Measurements from ENCODE around the gene POLR2L.

The POLR2L gene

GRCh38 chr11:870127-870413 lies 27.7 kb upstream of the POLR2L start (continued):
- TF ChIP-seq POU6F1 (CRISPR knock-in tag; IDR thresholded peaks at IDR 0.05; ENCODE audit: borderline replicate concordance, low read depth) (no peak), TCF4 (CRISPR knock-in tag; IDR thresholded peaks at IDR 0.05; ENCODE audit: borderline replicate concordance) (no peak), ZNF70 (CRISPR knock-in tag; IDR thresholded peaks at IDR 0.05) (no peak), TOX (CRISPR knock-in tag; IDR thresholded peaks at IDR 0.05; ENCODE audit: borderline replicate concordance) (no peak), PPARA (CRISPR knock-in tag; IDR thresholded peaks at IDR 0.05; ENCODE audit: borderline replicate concordance) (no peak)

GRCh38 chr11:869399-870126 lies 27.2 kb upstream of the POLR2L start:
- TF ChIP-seq ESRRG (CRISPR knock-in tag; IDR thresholded peaks at IDR 0.05) (no peak), CREB5 (CRISPR knock-in tag; IDR thresholded peaks at IDR 0.05; ENCODE audit: low read depth) (no peak), ISL1 (CRISPR knock-in tag; IDR thresholded peaks at IDR 0.05) (no peak), TOX (CRISPR knock-in tag; IDR thresholded peaks at IDR 0.05; ENCODE audit: borderline replicate concordance) (no peak), ZFP30 (CRISPR knock-in tag; IDR thresholded peaks at IDR 0.05) (no peak), BACH2 (CRISPR knock-in tag; IDR thresholded peaks at IDR 0.05; ENCODE audit: borderline replicate concordance) (no peak), ZC3H10 (CRISPR knock-in tag; IDR thresholded peaks at IDR 0.05) (no peak), CSDC2 (CRISPR knock-in tag; IDR thresholded peaks at IDR 0.05) (no peak), ZNF565 (CRISPR knock-in tag; conservative IDR thresholded peaks at IDR 0.05; ENCODE audit: low read depth) (no peak), ZFP3 (CRISPR knock-in tag; IDR thresholded peaks at IDR 0.05) (no peak), TCF4 (CRISPR knock-in tag; IDR thresholded peaks at IDR 0.05; ENCODE audit: borderline replicate concordance) (no peak), CSRNP3 (CRISPR knock-in tag; IDR thresholded peaks at IDR 0.05) (no peak), GLIS3 (CRISPR knock-in tag; IDR thresholded peaks at IDR 0.05) (no peak), ZNF70 (CRISPR knock-in tag; IDR thresholded peaks at IDR 0.05) (no peak)
- TF ChIP-seq, protein P1, sequence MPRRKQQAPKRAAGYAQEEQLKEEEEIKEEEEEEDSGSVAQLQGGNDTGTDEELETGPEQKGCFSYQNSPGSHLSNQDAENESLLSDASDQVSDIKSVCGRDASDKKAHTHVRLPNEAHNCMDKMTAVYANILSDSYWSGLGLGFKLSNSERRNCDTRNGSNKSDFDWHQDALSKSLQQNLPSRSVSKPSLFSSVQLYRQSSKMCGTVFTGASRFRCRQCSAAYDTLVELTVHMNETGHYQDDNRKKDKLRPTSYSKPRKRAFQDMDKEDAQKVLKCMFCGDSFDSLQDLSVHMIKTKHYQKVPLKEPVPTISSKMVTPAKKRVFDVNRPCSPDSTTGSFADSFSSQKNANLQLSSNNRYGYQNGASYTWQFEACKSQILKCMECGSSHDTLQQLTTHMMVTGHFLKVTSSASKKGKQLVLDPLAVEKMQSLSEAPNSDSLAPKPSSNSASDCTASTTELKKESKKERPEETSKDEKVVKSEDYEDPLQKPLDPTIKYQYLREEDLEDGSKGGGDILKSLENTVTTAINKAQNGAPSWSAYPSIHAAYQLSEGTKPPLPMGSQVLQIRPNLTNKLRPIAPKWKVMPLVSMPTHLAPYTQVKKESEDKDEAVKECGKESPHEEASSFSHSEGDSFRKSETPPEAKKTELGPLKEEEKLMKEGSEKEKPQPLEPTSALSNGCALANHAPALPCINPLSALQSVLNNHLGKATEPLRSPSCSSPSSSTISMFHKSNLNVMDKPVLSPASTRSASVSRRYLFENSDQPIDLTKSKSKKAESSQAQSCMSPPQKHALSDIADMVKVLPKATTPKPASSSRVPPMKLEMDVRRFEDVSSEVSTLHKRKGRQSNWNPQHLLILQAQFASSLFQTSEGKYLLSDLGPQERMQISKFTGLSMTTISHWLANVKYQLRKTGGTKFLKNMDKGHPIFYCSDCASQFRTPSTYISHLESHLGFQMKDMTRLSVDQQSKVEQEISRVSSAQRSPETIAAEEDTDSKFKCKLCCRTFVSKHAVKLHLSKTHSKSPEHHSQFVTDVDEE (CRISPR knock-in tag; IDR thresholded peaks at IDR 0.05): no peak
- ATAC-seq: no peak; the same call in 1 of the 3 replicates

GRCh38 chr11:868802-869201 lies 26.5 kb upstream of the POLR2L start:
- TF ChIP-seq ESRRG (CRISPR knock-in tag; IDR thresholded peaks at IDR 0.05) (no peak), OSR1 (CRISPR knock-in tag; IDR thresholded peaks at IDR 0.05) (no peak), ISL1 (CRISPR knock-in tag; IDR thresholded peaks at IDR 0.05) (no peak), BACH2 (CRISPR knock-in tag; IDR thresholded peaks at IDR 0.05; ENCODE audit: borderline replicate concordance) (no peak), POU6F1 (CRISPR knock-in tag; IDR thresholded peaks at IDR 0.05; ENCODE audit: borderline replicate concordance, low read depth) (no peak), GLIS3 (CRISPR knock-in tag; IDR thresholded peaks at IDR 0.05) (no peak), CREB5 (CRISPR knock-in tag; IDR thresholded peaks at IDR 0.05; ENCODE audit: low read depth) (no peak), ZFP30 (CRISPR knock-in tag; IDR thresholded peaks at IDR 0.05) (no peak), ZNF8 (CRISPR knock-in tag; IDR thresholded peaks at IDR 0.05) (no peak), TCF4 (CRISPR knock-in tag; IDR thresholded peaks at IDR 0.05; ENCODE audit: borderline replicate concordance) (no peak), CSRNP3 (CRISPR knock-in tag; IDR thresholded peaks at IDR 0.05) (no peak), ZC3H10 (CRISPR knock-in tag; IDR thresholded peaks at IDR 0.05) (no peak), CSDC2 (CRISPR knock-in tag; IDR thresholded peaks at IDR 0.05) (no peak), ZFP3 (CRISPR knock-in tag; IDR thresholded peaks at IDR 0.05) (no peak), ARNTL (CRISPR knock-in tag; IDR thresholded peaks at IDR 0.05; ENCODE audit: borderline replicate concordance, low read depth) (no peak), PPARA (CRISPR knock-in tag; IDR thresholded peaks at IDR 0.05; ENCODE audit: borderline replicate concordance) (no peak)
- TF ChIP-seq, protein P1 (CRISPR knock-in tag; IDR thresholded peaks at IDR 0.05): no peak
- no peak for ATAC-seq

All from SK-N-SH treated with all-trans-retinoic acid at 6 μM for 48 hours (cell line).